ENCODE measurements around the gene BDKRB1. TPM values are rescaled to one million over a fixed set of nuclear protein-coding genes. Genes with fewer than 3 reads are reported as not detected.

The BDKRB1 gene
- total RNA-seq, 3 donors from 2014 or later (not counting 1 experiment from before 2014, with no cell fraction given), result not detected

DNA sequence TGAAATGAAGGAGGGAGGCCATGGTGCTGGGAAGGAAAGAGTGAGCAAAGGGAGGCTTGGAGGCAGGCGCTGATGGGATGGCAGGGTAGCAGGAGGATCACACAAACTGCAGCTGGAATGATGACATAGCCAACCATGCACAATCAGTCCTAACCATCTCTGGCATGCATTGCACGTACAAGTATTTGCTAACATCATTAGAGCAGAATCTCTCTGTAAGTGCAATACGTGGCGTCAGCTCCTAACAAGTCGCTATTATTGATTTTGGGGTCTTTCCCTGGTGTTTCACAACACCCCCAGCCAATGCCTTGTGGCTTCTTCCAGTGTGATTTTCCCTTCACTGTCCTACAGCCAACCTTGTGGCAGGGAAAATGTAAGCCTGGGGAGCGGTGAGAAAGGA is 18.5 kb downstream of the BDKRB1 start:
- Histone ChIP-seq H3K9me3 (ENCODE audit: control insufficient read depth, insufficient read depth, low read length) (peaks cover 10% of the 10 kb centered on the region), H3K4me1 (ENCODE audit: control insufficient read depth, insufficient read depth, low read length) (no peaks in the 10 kb centered on the region), H3K36me3 (ENCODE audit: control insufficient read depth, insufficient read depth, low read length) (no peaks in the 10 kb centered on the region), H3K27me3 (ENCODE audit: control insufficient read depth, insufficient read depth, low read length) (no peaks in the 10 kb centered on the region), H3K27ac (ENCODE audit: low read length) (no peak overlapping the region), H3K4me3 (ENCODE audit: low read length) (no peak overlapping the region)
- Mint-ChIP-seq H3K27ac (no peak overlapping the region), H3K27me3 (ENCODE audit: low read depth in 2 of 2) (peaks cover 0 to 3% of the 10 kb centered on the region in 2 donors), H3K36me3 (no peaks in the 10 kb centered on the region), H3K9me3 (no peaks in the 10 kb centered on the region), H3K4me3 (no peak overlapping the region), H3K4me1 (no peaks in the 10 kb centered on the region)
- TF ChIP-seq, protein P1, sequence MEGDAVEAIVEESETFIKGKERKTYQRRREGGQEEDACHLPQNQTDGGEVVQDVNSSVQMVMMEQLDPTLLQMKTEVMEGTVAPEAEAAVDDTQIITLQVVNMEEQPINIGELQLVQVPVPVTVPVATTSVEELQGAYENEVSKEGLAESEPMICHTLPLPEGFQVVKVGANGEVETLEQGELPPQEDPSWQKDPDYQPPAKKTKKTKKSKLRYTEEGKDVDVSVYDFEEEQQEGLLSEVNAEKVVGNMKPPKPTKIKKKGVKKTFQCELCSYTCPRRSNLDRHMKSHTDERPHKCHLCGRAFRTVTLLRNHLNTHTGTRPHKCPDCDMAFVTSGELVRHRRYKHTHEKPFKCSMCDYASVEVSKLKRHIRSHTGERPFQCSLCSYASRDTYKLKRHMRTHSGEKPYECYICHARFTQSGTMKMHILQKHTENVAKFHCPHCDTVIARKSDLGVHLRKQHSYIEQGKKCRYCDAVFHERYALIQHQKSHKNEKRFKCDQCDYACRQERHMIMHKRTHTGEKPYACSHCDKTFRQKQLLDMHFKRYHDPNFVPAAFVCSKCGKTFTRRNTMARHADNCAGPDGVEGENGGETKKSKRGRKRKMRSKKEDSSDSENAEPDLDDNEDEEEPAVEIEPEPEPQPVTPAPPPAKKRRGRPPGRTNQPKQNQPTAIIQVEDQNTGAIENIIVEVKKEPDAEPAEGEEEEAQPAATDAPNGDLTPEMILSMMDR (IDR thresholded peaks at IDR 0.05), result no peak
- ATAC-seq, result no peak
- intact Hi-C loops (cut with micrococcal nuclease), result no loop called here
- no peak for DNase-seq
- 92% methylated on average over 6 of the region's 6 CpGs for WGBS (ENCODE audit: insufficient coverage)

DNA sequence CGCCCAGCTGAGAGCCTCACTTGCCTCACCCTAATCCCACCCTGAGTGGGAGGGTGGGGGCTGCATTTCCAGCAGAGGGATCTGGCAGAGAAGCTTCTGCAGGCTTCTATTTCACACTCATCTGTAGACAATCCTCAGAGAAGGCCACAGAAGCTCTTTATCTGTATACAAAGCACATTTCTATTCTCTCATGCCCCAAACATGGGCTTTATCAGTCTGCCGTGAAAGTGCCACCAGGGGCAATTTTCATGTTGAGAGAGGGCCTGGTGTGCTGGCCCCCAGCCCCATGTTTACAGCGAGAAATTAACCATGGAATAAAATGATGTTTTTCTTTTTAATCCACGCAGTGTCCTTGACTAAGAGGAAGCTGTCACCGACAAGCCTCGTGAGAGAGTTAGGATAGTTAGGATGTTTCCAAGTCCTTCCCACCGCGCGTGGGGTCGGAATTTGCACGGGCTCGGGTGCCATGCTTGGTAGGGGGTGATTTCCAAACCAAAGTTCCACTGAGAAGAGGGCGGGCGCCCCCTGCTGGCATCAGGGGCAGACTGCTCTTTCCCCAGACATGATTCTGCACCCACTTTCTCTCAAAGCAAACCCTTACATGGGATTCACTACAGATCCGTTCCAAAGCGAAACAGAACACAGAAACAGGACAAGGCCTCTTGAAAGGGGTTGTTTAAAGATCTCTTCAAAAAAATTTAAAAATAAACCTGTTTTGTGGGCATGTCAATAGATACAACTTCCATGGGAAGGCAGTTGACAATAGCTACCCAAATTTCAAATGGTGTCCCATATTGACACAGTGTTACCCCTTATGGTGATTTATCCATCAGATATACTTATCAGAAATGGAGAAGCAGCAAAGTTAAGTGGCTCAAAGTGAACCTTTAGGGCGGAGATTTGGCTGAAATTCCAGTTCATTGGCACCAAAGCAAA is 19.4 kb downstream of the BDKRB1 start:
- Mint-ChIP-seq H3K4me1 (no peaks in the 10 kb centered on the region), H3K27ac (no peak overlapping the region), H3K4me3 (no peak overlapping the region), H3K36me3 (no peaks in the 10 kb centered on the region), H3K27me3 (ENCODE audit: low read depth in 2 of 2) (peaks cover 0 to 3% of the 10 kb centered on the region in 2 donors), H3K9me3 (no peaks in the 10 kb centered on the region)
- DNase-seq (peak; percentile 29 to 79), ATAC-seq (peak in 1 of 3 donors; percentile 51)
- TF ChIP-seq, protein P1 (IDR thresholded peaks at IDR 0.05), result peak; percentile 66
- H3K27ac ChIP-seq (ENCODE audit: low read length), result no peak overlapping the region
- H3K4me3 ChIP-seq (ENCODE audit: low read length), result no peak overlapping the region
- WGBS (ENCODE audit: insufficient coverage), result 19% methylated on average over 14 of the region's 17 CpGs
- no peaks in the 10 kb centered on the region for H3K27me3 ChIP-seq (ENCODE audit: control insufficient read depth, insufficient read depth, low read length)
- peaks cover 10% of the 10 kb centered on the region for H3K9me3 ChIP-seq (ENCODE audit: control insufficient read depth, insufficient read depth, low read length)
- intact Hi-C loops (cut with micrococcal nuclease), result no loop called here
- H3K4me1 ChIP-seq (ENCODE audit: control insufficient read depth, insufficient read depth, low read length), result no peaks in the 10 kb centered on the region
- H3K36me3 ChIP-seq (ENCODE audit: control insufficient read depth, insufficient read depth, low read length), result no peaks in the 10 kb centered on the region

DNA sequence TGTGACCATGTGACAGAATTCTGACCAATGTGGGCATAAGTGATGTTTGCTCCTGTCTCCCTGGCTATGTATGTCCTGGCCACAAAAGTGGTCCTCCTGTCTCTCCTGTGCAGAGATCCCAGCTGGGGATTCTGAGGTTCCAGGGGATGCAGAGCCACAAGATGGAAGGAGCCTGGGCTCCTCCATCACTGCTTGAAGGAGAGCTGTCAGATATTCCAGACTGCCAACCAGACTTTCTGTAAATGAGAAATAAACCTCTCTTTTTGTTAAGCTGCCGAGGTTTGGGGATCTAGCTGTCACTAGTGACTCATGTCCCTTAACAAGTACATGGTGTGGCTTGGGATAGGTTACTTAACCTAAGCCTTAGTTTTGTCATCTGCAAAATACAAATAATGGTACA is 21.9 kb downstream of the BDKRB1 start:
- Histone ChIP-seq H3K9me3 (ENCODE audit: control insufficient read depth, insufficient read depth, low read length) (peaks cover 10% of the 10 kb centered on the region), H3K4me1 (ENCODE audit: control insufficient read depth, insufficient read depth, low read length) (no peaks in the 10 kb centered on the region), H3K27me3 (ENCODE audit: control insufficient read depth, insufficient read depth, low read length) (no peaks in the 10 kb centered on the region), H3K4me3 (ENCODE audit: low read length) (no peak overlapping the region), H3K27ac (ENCODE audit: low read length) (no peak overlapping the region), H3K36me3 (ENCODE audit: control insufficient read depth, insufficient read depth, low read length) (peaks cover 9% of the 10 kb centered on the region)
- Mint-ChIP-seq H3K9me3 (no peaks in the 10 kb centered on the region), H3K27ac (no peak overlapping the region), H3K36me3 (no peaks in the 10 kb centered on the region), H3K4me3 (no peak overlapping the region), H3K4me1 (no peaks in the 10 kb centered on the region), H3K27me3 (ENCODE audit: low read depth in 2 of 2) (peaks cover 0 to 3% of the 10 kb centered on the region in 2 donors)
- WGBS (ENCODE audit: insufficient coverage), result 100% methylated on average over 1 of the region's 1 CpG
- TF ChIP-seq, protein P1 (IDR thresholded peaks at IDR 0.05), result no peak
- DNase-seq (no peak), ATAC-seq (no peak)
- intact Hi-C loops (cut with micrococcal nuclease), result no loop called here

All from natural killer cell (primary cell).